ENCODE data around the gene CMTM4. TPM values are rescaled to one million over a fixed set of nuclear protein-coding genes. Genes with fewer than 3 reads are reported as not detected.

CMTM4 gene
- polyA plus RNA-seq, 1 donor (not counting 4 experiments of a cell fraction or from before 2014, with no cell fraction given) = 23.1 TPM

GRCh38 chr16:66640724-66641314, 55.7 kb downstream of the CMTM4 start:
- no peak overlapping the region for H3K4me3 ChIP-seq (ENCODE audit: control insufficient read depth in 2 of 3, extremely low read depth in 1 of 3, insufficient read depth in 2 of 3, low read depth in 1 of 3, low read length in 3 of 3)
- H3K27ac ChIP-seq (ENCODE audit: control insufficient read depth, insufficient read depth, low read length) = no peak overlapping the region
- no peak overlapping the region for H3K4me2 ChIP-seq (ENCODE audit: control insufficient read depth, extremely low read depth, insufficient read depth, low read depth, low read length)
- peaks cover 0 to 6% of the 10 kb centered on the region in 2 experiments for H3K36me3 ChIP-seq (ENCODE audit: control insufficient read depth in 2 of 2, extremely low read depth in 1 of 2, insufficient read depth in 2 of 2, low read length in 2 of 2)
- H4K20me1 ChIP-seq (ENCODE audit: control insufficient read depth, extremely low read depth, insufficient read depth, low read length) = no peaks in the 10 kb centered on the region
- FAIRE-seq (no peak), DNase-seq (ENCODE audit: low read depth, low spot score) (no peak)
- no peaks in the 10 kb centered on the region for H3K9me1 ChIP-seq (ENCODE audit: control insufficient read depth, extremely low read depth, insufficient read depth, low read length)
- dilution Hi-C loops (cut with MboI; ENCODE audit: extremely low pct_ligation_motif_present, low sequenced_read_pairs) = no loop called here
- no peak overlapping the region for H3K9ac ChIP-seq (ENCODE audit: control insufficient read depth, extremely low read depth, insufficient read depth, low read length)
- no peaks in the 10 kb centered on the region for H3K27me3 ChIP-seq (ENCODE audit: control insufficient read depth, extremely low read depth, insufficient read depth, low read length)
- H2AFZ ChIP-seq (ENCODE audit: control insufficient read depth, low read length) = no peak overlapping the region
- TF ChIP-seq EZH2 (IDR thresholded peaks at IDR 0.05; ENCODE audit: low read length) (no peak), CTCF (optimal IDR thresholded peaks at IDR 0.05 in 1 of 3, IDR thresholded peaks at IDR 0.05 in 1 of 3, conservative IDR thresholded peaks at IDR 0.05 in 1 of 3; ENCODE audit: extremely low read depth in 1 of 3, insufficient read depth in 2 of 3, low read length in 3 of 3) (no peak)
- H3K4me1 ChIP-seq (ENCODE audit: control insufficient read depth, extremely low read depth, insufficient read depth, low read length) = peaks cover 18% of the 10 kb centered on the region
- peaks cover 14% of the 10 kb centered on the region for H3K79me2 ChIP-seq (ENCODE audit: control insufficient read depth, insufficient read depth, low read length)
- no peaks in the 10 kb centered on the region for H3K9me3 ChIP-seq (ENCODE audit: control insufficient read depth, low read depth, low read length)

- peaks cover 18% of the 10 kb centered on the region for H3K4me1 ChIP-seq (ENCODE audit: control insufficient read depth, extremely low read depth, insufficient read depth, low read length)
- peak overlapping the region; percentile 73 for H3K4me2 ChIP-seq (ENCODE audit: control insufficient read depth, extremely low read depth, insufficient read depth, low read depth, low read length)
- no peaks in the 10 kb centered on the region for H4K20me1 ChIP-seq (ENCODE audit: control insufficient read depth, extremely low read depth, insufficient read depth, low read length)
- peaks cover 0 to 6% of the 10 kb centered on the region in 2 experiments for H3K36me3 ChIP-seq (ENCODE audit: control insufficient read depth in 2 of 2, extremely low read depth in 1 of 2, insufficient read depth in 2 of 2, low read length in 2 of 2)
- H3K9me3 ChIP-seq (ENCODE audit: control insufficient read depth, low read depth, low read length) = no peaks in the 10 kb centered on the region
- peak overlapping the region; percentile 61 for H2AFZ ChIP-seq (ENCODE audit: control insufficient read depth, low read length)
- H3K9me1 ChIP-seq (ENCODE audit: control insufficient read depth, extremely low read depth, insufficient read depth, low read length) = no peaks in the 10 kb centered on the region
- peak overlapping the region in 2 of 3 experiments; percentile 13 to 17 for H3K4me3 ChIP-seq (ENCODE audit: control insufficient read depth in 2 of 3, extremely low read depth in 1 of 3, insufficient read depth in 2 of 3, low read depth in 1 of 3, low read length in 3 of 3)
- DNase-seq (ENCODE audit: low read depth, low spot score) (no peak), FAIRE-seq (peak; percentile 75)
- peaks cover 14% of the 10 kb centered on the region for H3K79me2 ChIP-seq (ENCODE audit: control insufficient read depth, insufficient read depth, low read length)
- no peaks in the 10 kb centered on the region for H3K27me3 ChIP-seq (ENCODE audit: control insufficient read depth, extremely low read depth, insufficient read depth, low read length)
- dilution Hi-C loops (cut with MboI; ENCODE audit: extremely low pct_ligation_motif_present, low sequenced_read_pairs) = no loop called here
- H3K27ac ChIP-seq (ENCODE audit: control insufficient read depth, insufficient read depth, low read length) = peak overlapping the region; percentile 88
- no peak for TF ChIP-seq CTCF (optimal IDR thresholded peaks at IDR 0.05 in 1 of 3, IDR thresholded peaks at IDR 0.05 in 1 of 3, conservative IDR thresholded peaks at IDR 0.05 in 1 of 3; ENCODE audit: extremely low read depth in 1 of 3, insufficient read depth in 2 of 3, low read length in 3 of 3)
- no peak for TF ChIP-seq EZH2 (IDR thresholded peaks at IDR 0.05; ENCODE audit: low read length)
- H3K9ac ChIP-seq (ENCODE audit: control insufficient read depth, extremely low read depth, insufficient read depth, low read length) = peak overlapping the region; percentile 62
Observed at GRCh38 chr16:66639091-66639885, 57.3 kb downstream of the CMTM4 start.
